ENCODE results near the gene TNFSF10.

DNA sequence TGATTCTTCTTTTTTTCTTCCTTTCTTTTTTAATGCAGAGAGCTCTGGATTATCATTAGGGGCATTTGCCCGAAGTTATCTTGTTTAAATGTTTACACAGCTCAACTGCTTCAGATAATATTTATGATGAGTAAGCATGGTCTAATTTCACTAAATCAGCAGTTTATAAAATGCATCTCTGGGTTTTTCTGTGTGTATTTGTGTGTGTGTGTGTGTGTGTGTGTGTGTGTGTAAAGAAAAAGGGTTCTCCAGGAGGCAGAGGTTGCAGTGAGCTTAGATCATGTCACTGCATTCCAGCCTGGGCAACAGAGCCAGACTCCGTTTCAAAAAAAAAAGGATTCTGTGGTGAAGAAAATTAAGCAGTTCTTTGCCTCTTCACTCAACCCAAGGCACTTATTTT lies 25.9 kb upstream of the TNFSF10 start:
- TF ChIP-seq, protein P1, sequence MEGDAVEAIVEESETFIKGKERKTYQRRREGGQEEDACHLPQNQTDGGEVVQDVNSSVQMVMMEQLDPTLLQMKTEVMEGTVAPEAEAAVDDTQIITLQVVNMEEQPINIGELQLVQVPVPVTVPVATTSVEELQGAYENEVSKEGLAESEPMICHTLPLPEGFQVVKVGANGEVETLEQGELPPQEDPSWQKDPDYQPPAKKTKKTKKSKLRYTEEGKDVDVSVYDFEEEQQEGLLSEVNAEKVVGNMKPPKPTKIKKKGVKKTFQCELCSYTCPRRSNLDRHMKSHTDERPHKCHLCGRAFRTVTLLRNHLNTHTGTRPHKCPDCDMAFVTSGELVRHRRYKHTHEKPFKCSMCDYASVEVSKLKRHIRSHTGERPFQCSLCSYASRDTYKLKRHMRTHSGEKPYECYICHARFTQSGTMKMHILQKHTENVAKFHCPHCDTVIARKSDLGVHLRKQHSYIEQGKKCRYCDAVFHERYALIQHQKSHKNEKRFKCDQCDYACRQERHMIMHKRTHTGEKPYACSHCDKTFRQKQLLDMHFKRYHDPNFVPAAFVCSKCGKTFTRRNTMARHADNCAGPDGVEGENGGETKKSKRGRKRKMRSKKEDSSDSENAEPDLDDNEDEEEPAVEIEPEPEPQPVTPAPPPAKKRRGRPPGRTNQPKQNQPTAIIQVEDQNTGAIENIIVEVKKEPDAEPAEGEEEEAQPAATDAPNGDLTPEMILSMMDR (IDR thresholded peaks at IDR 0.05) = no peak
- no peak for TF ChIP-seq POLR2A (IDR thresholded peaks at IDR 0.05)
